ENCODE measurements around the gene TUBB2B.

Gene TUBB2B

GRCh38 chr6:3269281-3269975, 42.0 kb upstream of the TUBB2B start:
- peaks cover 16% of the 10 kb centered on the region for H3K79me2 ChIP-seq (ENCODE audit: low read length)
- peaks cover 21% of the 10 kb centered on the region for H3K36me3 ChIP-seq (replicated peaks; ENCODE audit: low read depth, low read length)
- no peaks in the 10 kb centered on the region for H4K20me1 ChIP-seq (ENCODE audit: insufficient read depth, low read length)

GRCh38 chr6:3268680-3269079, 41.2 kb upstream of the TUBB2B start:
- Histone ChIP-seq H4K20me1 (ENCODE audit: insufficient read depth, low read length) (no peaks in the 10 kb centered on the region), H3K36me3 (replicated peaks; ENCODE audit: low read depth, low read length) (peaks cover 28% of the 10 kb centered on the region), H3K4me2 (ENCODE audit: low read length) (no peak overlapping the region), H3K27me3 (ENCODE audit: low read depth, low read length) (no peaks in the 10 kb centered on the region), H2AFZ (ENCODE audit: low read depth, low read length) (no peak overlapping the region), H3K9ac (ENCODE audit: low read length) (no peak overlapping the region), H3K79me2 (ENCODE audit: low read length) (peaks cover 23% of the 10 kb centered on the region), H3K9me3 (ENCODE audit: insufficient read depth, low read length) (no peaks in the 10 kb centered on the region), H3K27ac (ENCODE audit: low read length) (no peak overlapping the region), H3K4me3 (ENCODE audit: low read length) (no peak overlapping the region), H3K4me1 (ENCODE audit: low read length) (no peaks in the 10 kb centered on the region)
- TF ChIP-seq EZH2phosphoT487 (IDR thresholded peaks at IDR 0.05; ENCODE audit: low read depth): no peak
- TF ChIP-seq, protein P1, sequence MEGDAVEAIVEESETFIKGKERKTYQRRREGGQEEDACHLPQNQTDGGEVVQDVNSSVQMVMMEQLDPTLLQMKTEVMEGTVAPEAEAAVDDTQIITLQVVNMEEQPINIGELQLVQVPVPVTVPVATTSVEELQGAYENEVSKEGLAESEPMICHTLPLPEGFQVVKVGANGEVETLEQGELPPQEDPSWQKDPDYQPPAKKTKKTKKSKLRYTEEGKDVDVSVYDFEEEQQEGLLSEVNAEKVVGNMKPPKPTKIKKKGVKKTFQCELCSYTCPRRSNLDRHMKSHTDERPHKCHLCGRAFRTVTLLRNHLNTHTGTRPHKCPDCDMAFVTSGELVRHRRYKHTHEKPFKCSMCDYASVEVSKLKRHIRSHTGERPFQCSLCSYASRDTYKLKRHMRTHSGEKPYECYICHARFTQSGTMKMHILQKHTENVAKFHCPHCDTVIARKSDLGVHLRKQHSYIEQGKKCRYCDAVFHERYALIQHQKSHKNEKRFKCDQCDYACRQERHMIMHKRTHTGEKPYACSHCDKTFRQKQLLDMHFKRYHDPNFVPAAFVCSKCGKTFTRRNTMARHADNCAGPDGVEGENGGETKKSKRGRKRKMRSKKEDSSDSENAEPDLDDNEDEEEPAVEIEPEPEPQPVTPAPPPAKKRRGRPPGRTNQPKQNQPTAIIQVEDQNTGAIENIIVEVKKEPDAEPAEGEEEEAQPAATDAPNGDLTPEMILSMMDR (IDR thresholded peaks at IDR 0.05; ENCODE audit: low read depth, low read length): no peak

More at GRCh38 chr6:3269281-3269975, 42.0 kb upstream of the TUBB2B start:
- H3K9ac ChIP-seq (ENCODE audit: low read length): no peak overlapping the region
- H3K4me3 ChIP-seq (ENCODE audit: low read length): no peak overlapping the region
- H2AFZ ChIP-seq (ENCODE audit: low read depth, low read length): no peak overlapping the region
- TF ChIP-seq, protein P1 (IDR thresholded peaks at IDR 0.05; ENCODE audit: low read depth, low read length): no peak
- no peak for TF ChIP-seq EZH2phosphoT487 (IDR thresholded peaks at IDR 0.05; ENCODE audit: low read depth)
- no peak overlapping the region for H3K27ac ChIP-seq (ENCODE audit: low read length)
- no peak overlapping the region for H3K4me2 ChIP-seq (ENCODE audit: low read length)
- no peaks in the 10 kb centered on the region for H3K4me1 ChIP-seq (ENCODE audit: low read length)
- no peaks in the 10 kb centered on the region for H3K27me3 ChIP-seq (ENCODE audit: low read depth, low read length)
- H3K9me3 ChIP-seq (ENCODE audit: insufficient read depth, low read length): no peaks in the 10 kb centered on the region

DNA sequence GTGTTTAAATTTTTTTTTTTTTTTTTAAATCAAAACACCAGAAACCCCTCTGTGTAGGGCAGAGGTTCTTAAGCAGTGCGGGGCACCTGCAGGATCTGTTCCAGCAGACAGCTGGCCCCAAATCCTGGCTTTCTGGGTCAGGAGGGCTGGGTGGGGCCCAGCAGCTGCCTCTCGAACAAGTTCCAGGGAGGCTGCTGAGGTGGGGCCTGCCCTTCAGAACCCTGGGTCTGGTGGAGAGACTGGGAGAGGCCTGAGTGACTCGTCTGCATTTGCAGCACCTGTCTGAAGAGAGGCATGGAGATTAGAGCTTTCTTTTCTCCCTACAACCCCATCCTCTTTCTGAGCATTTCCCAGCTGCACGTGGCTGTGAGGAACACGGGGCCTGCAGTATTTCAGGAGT, 39.7 kb upstream of the TUBB2B start:
- Histone ChIP-seq H3K9me3 (ENCODE audit: insufficient read depth, low read length) (no peaks in the 10 kb centered on the region), H3K4me2 (ENCODE audit: low read length) (no peak overlapping the region), H3K27ac (ENCODE audit: low read length) (no peak overlapping the region), H3K4me1 (ENCODE audit: low read length) (no peaks in the 10 kb centered on the region), H4K20me1 (ENCODE audit: insufficient read depth, low read length) (no peaks in the 10 kb centered on the region), H3K36me3 (replicated peaks; ENCODE audit: low read depth, low read length) (peaks cover 23% of the 10 kb centered on the region), H2AFZ (ENCODE audit: low read depth, low read length) (no peak overlapping the region), H3K79me2 (ENCODE audit: low read length) (peaks cover 38% of the 10 kb centered on the region), H3K4me3 (ENCODE audit: low read length) (no peak overlapping the region), H3K9ac (ENCODE audit: low read length) (no peak overlapping the region), H3K27me3 (ENCODE audit: low read depth, low read length) (no peaks in the 10 kb centered on the region)
- TF ChIP-seq, protein P1 (IDR thresholded peaks at IDR 0.05; ENCODE audit: low read depth, low read length): no peak
- no peak for TF ChIP-seq EZH2phosphoT487 (IDR thresholded peaks at IDR 0.05; ENCODE audit: low read depth)

- Histone ChIP-seq H3K9me3 (ENCODE audit: insufficient read depth, low read length) (no peaks in the 10 kb centered on the region), H2AFZ (ENCODE audit: low read depth, low read length) (no peak overlapping the region), H3K36me3 (replicated peaks; ENCODE audit: low read depth, low read length) (peaks cover 21% of the 10 kb centered on the region), H3K79me2 (ENCODE audit: low read length) (peaks cover 48% of the 10 kb centered on the region), H3K27me3 (ENCODE audit: low read depth, low read length) (no peaks in the 10 kb centered on the region), H3K4me1 (ENCODE audit: low read length) (0 out of 2 replicates have a peak, but pooled peaks cover 2% of the 10 kb centered on the region), H3K4me2 (ENCODE audit: low read length) (no peak overlapping the region), H3K9ac (ENCODE audit: low read length) (no peak overlapping the region), H4K20me1 (ENCODE audit: insufficient read depth, low read length) (no peaks in the 10 kb centered on the region), H3K4me3 (ENCODE audit: low read length) (no peak overlapping the region), H3K27ac (ENCODE audit: low read length) (no peak overlapping the region)
- no peak for TF ChIP-seq EZH2phosphoT487 (IDR thresholded peaks at IDR 0.05; ENCODE audit: low read depth)
- TF ChIP-seq, protein P1 (IDR thresholded peaks at IDR 0.05; ENCODE audit: low read depth, low read length): no peak
Observed at GRCh38 chr6:3266170-3266569, 38.7 kb upstream of the TUBB2B start.
